Measurements from ENCODE around the gene WBP4. TPM values are rescaled to one million over a fixed set of nuclear protein-coding genes. Genes with fewer than 3 reads are reported as not detected.

WBP4 gene
- total RNA-seq, 2 experiments from 2014 or later: 9.8 to 12.2 TPM

GRCh38 chr13:41052441-41052840 lies 8.9 kb upstream of the WBP4 start:
- peaks cover 10% of the 10 kb centered on the region for H3K36me3 Mint-ChIP-seq (ENCODE audit: low read depth)
- POLR2A ChIA-PET: no interaction called here

DNA sequence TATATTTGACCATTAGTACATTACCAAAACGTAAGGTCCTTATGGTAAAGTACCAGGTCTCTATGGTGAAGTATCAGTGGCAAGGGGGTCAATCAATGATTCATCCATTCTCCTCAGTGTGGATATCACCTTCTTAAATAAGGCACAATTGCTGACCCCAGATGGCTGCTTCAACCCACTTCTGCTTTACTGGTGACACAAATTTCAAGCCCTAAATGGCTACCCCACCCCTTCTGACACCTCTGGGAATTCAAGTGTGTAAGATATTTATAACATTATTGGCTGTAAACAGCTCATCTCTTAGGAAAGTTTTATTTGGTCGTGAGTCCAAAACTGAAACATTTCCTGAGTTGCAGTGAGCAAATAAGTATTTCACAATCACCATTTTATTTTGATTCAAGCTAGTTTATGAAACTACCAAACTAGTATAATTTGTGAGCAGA lies 7.9 kb upstream of the WBP4 start:
- peaks cover 56% of the 10 kb centered on the region for H3K4me1 Mint-ChIP-seq

More at GRCh38 chr13:41052441-41052840, 8.9 kb upstream of the WBP4 start:
- DNase-seq: no peak
- CTCF ChIA-PET: no interaction called here
- H3K27me3 Mint-ChIP-seq: no peaks in the 10 kb centered on the region
- peaks cover 49% of the 10 kb centered on the region for H3K4me1 Mint-ChIP-seq
- H3K4me3 Mint-ChIP-seq: no peak overlapping the region
- H3K9me3 Mint-ChIP-seq: peaks cover 4% of the 10 kb centered on the region
- H3K27ac Mint-ChIP-seq: no peak overlapping the region

GRCh38 chr13:41054212-41054877 lies 7.0 kb upstream of the WBP4 start:
- CTCF ChIA-PET: interaction anchor here (0.9 to 1.9 kb wide), 6 partner anchors 16 to 168 kb away, joined by 3 to 6 read pairs (median 3); no protein-coding TSS in a partner anchor
- Mint-ChIP-seq H3K27me3 (no peaks in the 10 kb centered on the region), H3K27ac (no peak overlapping the region), H3K4me3 (no peak overlapping the region), H3K9me3 (no peaks in the 10 kb centered on the region), H3K4me1 (peaks cover 63% of the 10 kb centered on the region), H3K36me3 (ENCODE audit: low read depth) (peaks cover 3% of the 10 kb centered on the region)
- peak; percentile 74 for DNase-seq
- POLR2A ChIA-PET: no interaction called here

More for the DNA sequence above, 7.9 kb upstream of the WBP4 start:
- ChIA-PET POLR2A (no interaction called here), CTCF (interaction anchor here (0.9 to 1.9 kb wide), 2 partner anchors 33 to 81 kb away, joined by 3 to 6 read pairs; no protein-coding TSS in a partner anchor)
- Mint-ChIP-seq H3K27me3 (no peaks in the 10 kb centered on the region), H3K4me3 (no peak overlapping the region), H3K9me3 (peaks cover 4% of the 10 kb centered on the region), H3K36me3 (ENCODE audit: low read depth) (peaks cover 10% of the 10 kb centered on the region), H3K27ac (no peak overlapping the region)
- DNase-seq: no peak

DNA sequence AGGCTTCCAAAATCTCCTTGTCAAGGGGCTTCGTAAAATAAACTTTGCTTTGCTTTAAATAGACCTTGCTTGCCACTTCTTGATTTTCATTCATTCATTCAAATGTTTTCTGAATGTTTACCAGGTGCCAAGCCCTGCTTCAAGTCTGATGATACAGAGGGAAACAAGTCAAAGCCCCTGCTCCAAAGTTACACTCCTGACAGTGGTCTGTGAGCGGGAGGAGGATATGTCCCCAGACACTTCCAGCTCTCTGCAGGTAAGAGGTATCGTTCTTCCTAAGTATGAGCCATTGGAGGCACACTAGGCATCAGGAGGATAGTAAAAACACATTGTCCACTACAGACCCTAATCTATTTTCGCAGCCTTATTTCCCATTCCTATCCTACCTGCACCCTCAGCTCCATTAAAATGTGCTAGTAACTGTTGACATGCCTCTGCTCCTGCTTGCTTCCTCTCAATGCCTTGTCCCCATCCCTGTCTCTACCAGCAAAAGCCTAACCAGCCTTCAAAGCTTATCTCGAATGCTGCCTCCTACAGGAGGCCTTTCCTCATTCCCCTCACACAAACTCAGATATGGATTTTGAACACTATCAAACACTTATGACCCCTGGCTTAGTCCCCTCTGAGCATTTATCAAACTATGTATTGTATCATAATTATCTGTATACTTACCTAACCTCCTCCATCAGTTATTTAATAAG lies 6.2 kb upstream of the WBP4 start:
- Mint-ChIP-seq H3K9me3 (no peaks in the 10 kb centered on the region), H3K27me3 (no peaks in the 10 kb centered on the region), H3K4me3 (no peak overlapping the region), H3K36me3 (ENCODE audit: low read depth) (no peaks in the 10 kb centered on the region), H3K4me1 (peaks cover 68% of the 10 kb centered on the region), H3K27ac (no peak overlapping the region)
- no peak for DNase-seq
- POLR2A ChIA-PET: no interaction called here
- CTCF ChIA-PET: interaction anchor here (0.8 to 1.9 kb wide), 7 partner anchors 16 to 168 kb away, joined by 3 to 6 read pairs (median 3); no protein-coding TSS in a partner anchor

DNA sequence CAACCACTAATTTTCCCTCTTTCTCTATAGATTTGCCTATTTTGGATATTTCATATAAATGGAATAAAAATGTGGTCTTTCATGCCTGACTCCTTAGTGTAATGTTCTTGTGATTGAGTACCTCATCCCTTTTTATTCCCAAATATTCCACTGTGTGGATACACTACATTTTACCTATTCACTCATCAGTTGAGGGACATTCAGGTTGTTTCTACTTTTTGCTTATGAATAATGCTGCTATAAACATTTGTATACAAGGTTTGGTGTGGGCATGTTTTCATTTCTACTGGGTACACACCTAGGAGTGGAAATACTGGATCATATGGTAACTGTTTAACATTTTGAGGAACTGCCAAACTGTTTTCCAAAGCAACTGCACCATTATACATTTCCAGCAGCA lies 5.1 kb upstream of the WBP4 start:
- Mint-ChIP-seq H3K4me3 (no peak overlapping the region), H3K9me3 (no peaks in the 10 kb centered on the region), H3K36me3 (ENCODE audit: low read depth) (peaks cover 4% of the 10 kb centered on the region), H3K4me1 (peaks cover 64% of the 10 kb centered on the region), H3K27ac (no peak overlapping the region), H3K27me3 (peaks cover 5% of the 10 kb centered on the region)
- DNase-seq: no peak
- ChIA-PET CTCF (no interaction called here), POLR2A (no interaction called here)

- CTCF ChIA-PET: interaction anchor here (0.5 to 0.8 kb wide), 4 partner anchors 31 to 387 kb away, joined by 3 to 7 read pairs (median 4); no protein-coding TSS in a partner anchor
Measured at GRCh38 chr13:41056826-41057711, 4.2 kb upstream of the WBP4 start.

GRCh38 chr13:41058295-41059070 lies 2.8 kb upstream of the WBP4 start:
- Mint-ChIP-seq H3K36me3 (ENCODE audit: low read depth) (peaks cover 7% of the 10 kb centered on the region), H3K27ac (peak overlapping the region; percentile 99), H3K27me3 (peaks cover 5% of the 10 kb centered on the region), H3K4me1 (peaks cover 75% of the 10 kb centered on the region), H3K4me3 (peak overlapping the region; percentile 93), H3K9me3 (no peaks in the 10 kb centered on the region)
- no peak for DNase-seq
- POLR2A ChIA-PET: no interaction called here
- CTCF ChIA-PET: interaction anchor here (1.4 to 1.6 kb wide), 2 partner anchors 39 to 79 kb away, joined by 3 read pairs; partner anchors contain the start of gene ELF1

More at GRCh38 chr13:41056826-41057711, 4.2 kb upstream of the WBP4 start:
- Mint-ChIP-seq H3K36me3 (ENCODE audit: low read depth) (peaks cover 4% of the 10 kb centered on the region), H3K27ac (no peak overlapping the region), H3K4me3 (no peak overlapping the region), H3K27me3 (peaks cover 5% of the 10 kb centered on the region), H3K4me1 (peaks cover 64% of the 10 kb centered on the region), H3K9me3 (no peaks in the 10 kb centered on the region)
- POLR2A ChIA-PET: no interaction called here
- DNase-seq: no peak

DNA sequence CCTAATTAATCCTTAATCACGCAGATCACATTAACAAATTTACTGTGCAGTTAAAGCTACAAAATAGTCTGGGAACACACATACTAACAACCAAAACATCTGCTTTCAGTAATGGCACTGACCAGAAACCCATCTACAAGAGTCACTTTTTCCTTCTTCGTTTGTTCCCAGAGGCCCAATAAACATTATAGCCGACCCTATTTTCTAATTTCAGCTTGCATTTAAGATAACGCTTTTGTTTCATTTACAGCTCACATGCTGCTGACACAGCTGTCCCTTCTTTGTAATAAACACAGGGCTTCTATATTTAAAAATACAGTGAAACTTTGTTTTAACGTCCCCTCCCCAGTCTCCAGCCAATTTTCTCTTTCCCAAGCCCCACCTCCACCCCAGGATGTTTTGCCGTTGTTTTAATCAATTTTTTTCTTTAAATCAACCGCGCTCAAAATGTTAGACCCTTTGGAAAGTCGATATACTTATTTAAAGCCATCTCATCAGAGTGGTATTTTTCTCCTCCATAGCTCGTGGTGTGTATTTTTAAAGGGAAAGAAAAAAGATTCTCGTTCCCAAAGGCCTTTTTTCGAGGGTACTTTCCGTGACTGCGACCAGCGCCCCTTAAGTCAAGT lies 1.7 kb upstream of the WBP4 start:
- Mint-ChIP-seq H3K4me3 (peak overlapping the region; percentile 93), H3K27me3 (peaks cover 5% of the 10 kb centered on the region), H3K4me1 (peaks cover 73% of the 10 kb centered on the region), H3K36me3 (ENCODE audit: low read depth) (peaks cover 12% of the 10 kb centered on the region), H3K27ac (peak overlapping the region; percentile 99), H3K9me3 (no peaks in the 10 kb centered on the region)
- CTCF ChIA-PET: interaction anchor here (1.4 to 2.5 kb wide), 4 partner anchors 10 to 163 kb away, joined by 3 to 7 read pairs (median 5); partner anchors contain the start of gene ELF1
- POLR2A ChIA-PET: interaction anchor here (0.6 kb wide), 1 partner anchor 52 kb away, joined by 3 read pairs; no protein-coding TSS in a partner anchor
- no peak for DNase-seq

DNA sequence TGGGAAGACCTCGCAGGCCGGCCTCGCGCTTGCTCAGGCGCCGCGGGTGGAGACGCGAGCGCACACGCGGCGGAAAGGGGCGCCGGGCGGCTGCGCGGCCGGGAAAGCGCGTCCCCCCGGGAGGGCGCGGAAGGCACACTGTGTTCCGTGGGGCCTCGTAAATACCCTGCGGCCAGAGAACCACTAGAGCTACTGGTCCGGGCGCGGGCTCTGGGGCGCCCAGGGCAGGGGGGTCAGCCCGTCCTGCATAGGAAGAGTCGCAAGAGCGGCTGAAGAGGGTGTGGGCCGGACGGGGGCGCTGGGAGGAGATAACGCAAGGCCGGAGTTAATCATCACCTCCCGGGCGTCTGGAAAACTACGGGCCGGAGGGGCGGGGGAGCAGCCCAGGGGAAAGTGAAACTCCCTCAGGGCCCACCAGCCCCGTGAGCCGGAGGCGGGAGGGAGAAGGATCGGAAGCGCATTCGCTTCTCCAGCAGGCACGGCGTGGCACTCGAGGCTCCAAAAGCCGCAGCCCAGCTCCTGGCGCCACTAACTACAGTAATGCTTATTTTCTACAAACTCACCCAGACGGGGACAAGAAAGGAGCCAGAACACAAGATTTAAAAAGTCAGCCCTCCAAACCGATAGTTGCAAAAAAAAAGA lies 1.1 kb upstream of the WBP4 start:
- Mint-ChIP-seq H3K9me3 (no peaks in the 10 kb centered on the region), H3K4me1 (peaks cover 67% of the 10 kb centered on the region), H3K36me3 (ENCODE audit: low read depth) (peaks cover 16% of the 10 kb centered on the region)

DNA sequence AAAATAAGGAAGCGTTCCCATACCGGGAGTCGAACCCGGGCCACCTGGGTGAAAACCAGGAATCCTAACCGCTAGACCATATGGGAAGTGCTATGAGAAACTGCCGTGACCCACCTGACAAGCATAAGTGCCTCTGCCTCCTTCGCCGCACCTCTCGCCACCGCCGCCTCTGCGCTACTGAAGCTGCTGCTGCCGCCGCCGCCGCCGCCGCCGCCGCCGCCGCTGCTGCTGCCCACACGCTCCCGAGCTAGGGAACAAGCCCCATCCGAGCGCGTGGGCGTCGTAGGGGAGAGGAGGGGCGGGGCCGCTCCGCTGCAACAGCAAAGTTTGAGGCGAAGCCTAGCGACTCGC lies 610 bp upstream of the WBP4 start:
- H3K4me1 Mint-ChIP-seq: peaks cover 65% of the 10 kb centered on the region
- H3K27ac Mint-ChIP-seq: peak overlapping the region; percentile 99
- ChIA-PET POLR2A (interaction anchor here (0.6 to 0.9 kb wide), 3 partner anchors 20 to 398 kb away, joined by 3 to 12 read pairs (median 3); no protein-coding TSS in a partner anchor), CTCF (interaction anchor here (0.6 to 2.5 kb wide), 13 partner anchors 9 to 854 kb away, joined by 3 to 7 read pairs (median 4); partner anchors contain the start of gene ELF1)
- peak overlapping the region; percentile 93 for H3K4me3 Mint-ChIP-seq
- peaks cover 18% of the 10 kb centered on the region for H3K36me3 Mint-ChIP-seq (ENCODE audit: low read depth)
- H3K9me3 Mint-ChIP-seq: no peaks in the 10 kb centered on the region
- DNase-seq: peak; percentile 78
- peaks cover 5% of the 10 kb centered on the region for H3K27me3 Mint-ChIP-seq

More for the DNA sequence above, 1.1 kb upstream of the WBP4 start:
- Mint-ChIP-seq H3K27me3 (peaks cover 5% of the 10 kb centered on the region), H3K4me3 (peak overlapping the region; percentile 93), H3K27ac (peak overlapping the region; percentile 99)
- ChIA-PET CTCF (interaction anchor here (0.7 to 2.5 kb wide), 10 partner anchors 8 to 854 kb away, joined by 3 to 7 read pairs (median 4); partner anchors contain the start of gene ELF1), POLR2A (interaction anchor here (0.6 to 0.8 kb wide), 2 partner anchors 20 to 53 kb away, joined by 3 to 12 read pairs; no protein-coding TSS in a partner anchor)
- peak; percentile 68 for DNase-seq
